Activated CD4-positive, alpha-beta T cell treated with anti-CD3 and anti-CD28 coated beads, Interleukin-2, amount 50 U/mL, for 48 hours (primary cell): ENCODE results near the gene CCT3.
"Not testable (repeated sequence)": the region's sequence is repeated elsewhere in the genome, so short reads cannot be mapped to it uniquely, and the experiment has no call there.

ENCODE experiments used
- DNase-seq, 2 experiments: peaks; one replicate each; pipeline ENCODE4 v3.0.0-alpha.2; 2020

Gene CCT3

GRCh38 chr1:156368157-156368658 lies 30.1 kb upstream of the CCT3 start:
- no peak for DNase-seq

- DNase-seq = no peak
Measured at GRCh38 chr1:156367383-156368156, 29.5 kb upstream of the CCT3 start.

- DNase-seq = no peak
Measured at GRCh38 chr1:156366378-156367166, 28.5 kb upstream of the CCT3 start.

- DNase-seq = no peak
Measured at GRCh38 chr1:156365754-156366153, 27.7 kb upstream of the CCT3 start.

GRCh38 chr1:156360534-156360933 lies 22.4 kb upstream of the CCT3 start:
- DNase-seq = no peak

GRCh38 chr1:156359973-156360372 lies 21.9 kb upstream of the CCT3 start:
- DNase-seq = no peak

GRCh38 chr1:156359249-156359648 lies 21.2 kb upstream of the CCT3 start:
- no peak for DNase-seq

- DNase-seq = no peak
Measured at GRCh38 chr1:156358641-156359040, 20.5 kb upstream of the CCT3 start.

- no peak for DNase-seq
Measured at GRCh38 chr1:156357977-156358376, 19.9 kb upstream of the CCT3 start.

- DNase-seq = peak; percentile 50 to 62
Measured at GRCh38 chr1:156356875-156357534, 18.9 kb upstream of the CCT3 start.

- DNase-seq = no peak
Measured at GRCh38 chr1:156356262-156356874, 18.3 kb upstream of the CCT3 start.

GRCh38 chr1:156352481-156352880 lies 14.4 kb upstream of the CCT3 start:
- not testable (repeated sequence) for DNase-seq

GRCh38 chr1:156347331-156347730 lies 9.2 kb upstream of the CCT3 start:
- no peak for DNase-seq

- no peak for DNase-seq
Measured at GRCh38 chr1:156346636-156347035, 8.5 kb upstream of the CCT3 start.

- not testable (repeated sequence) for DNase-seq
Measured at GRCh38 chr1:156346035-156346434, 7.9 kb upstream of the CCT3 start.

- DNase-seq = no peak
Measured at GRCh38 chr1:156344409-156344808, 6.3 kb upstream of the CCT3 start.

- DNase-seq = no peak
Measured at GRCh38 chr1:156342166-156342955, 4.3 kb upstream of the CCT3 start.

GRCh38 chr1:156337888-156338179 lies 258 bp downstream of the CCT3 start:
- no peak for DNase-seq

- DNase-seq = peak; percentile 15 to 38
Measured at GRCh38 chr1:156337052-156337887, 822 bp downstream of the CCT3 start.

- DNase-seq = no peak
Measured at GRCh38 chr1:156336242-156336641, 1.9 kb downstream of the CCT3 start.

GRCh38 chr1:156323179-156323578 lies 14.9 kb downstream of the CCT3 start:
- DNase-seq = not testable (repeated sequence)
